GM10248 (cell line): ENCODE results near the gene SPTBN1.

ENCODE experiments used
- CTCF ChIA-PET: fragments of 300-600 bp; sonication (Branson Sonifier 250); formaldehyde crosslinking; extraction: SDS; loops from one replicate; lab custom pipeline; 2021; ENCODE audit warnings: antibody characterized with exemption; lab: Yijun Ruan, JAX
- POLR2A ChIA-PET: fragments of 350-650 bp; sonication (Branson Sonifier 250); formaldehyde crosslinking; extraction: SDS; loops from one replicate; lab custom pipeline; 2020; ENCODE audit warnings: antibody characterized with exemption; lab: Yijun Ruan, JAX
- DNase-seq: peaks from one replicate; pipeline ENCODE4 v3.0.0; 2012; ENCODE audit errors: extremely low spot score
- TF ChIP-seq, protein P1 (sequence below): IDR thresholded peaks from 2 replicates; pipeline ENCODE4 v1.5.1; 2012; ENCODE audit warnings: mild to moderate bottlenecking, low read depth; ENCODE audit errors: extremely low read depth, missing control alignments, control extremely low read depth

SPTBN1 gene

DNA sequence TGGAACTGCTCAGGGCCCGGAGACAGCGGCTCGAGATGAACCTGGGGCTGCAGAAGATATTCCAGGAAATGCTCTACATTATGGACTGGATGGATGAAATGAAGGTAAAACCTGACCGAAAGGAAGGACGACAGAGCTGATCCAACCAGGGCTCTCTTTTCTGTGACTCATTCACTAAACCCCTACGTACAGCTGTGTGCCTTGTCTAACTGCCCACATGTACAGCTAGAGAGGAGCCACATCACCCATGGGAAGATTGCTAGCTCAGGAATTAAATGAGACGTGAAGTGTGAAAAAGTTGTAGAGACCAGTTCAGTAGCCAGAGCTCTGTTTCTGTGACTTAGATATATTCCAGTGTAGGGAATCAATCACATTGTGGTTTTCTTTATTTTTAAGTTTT is 170.0 kb downstream of the SPTBN1 start:
- POLR2A ChIA-PET, result no interaction called here
- no peak for DNase-seq
- CTCF ChIA-PET, result interaction anchor here (1.2 to 3.6 kb wide), 5 partner anchors 7 to 518 kb away, joined by 3 to 16 read pairs (median 5); no protein-coding TSS in a partner anchor
- TF ChIP-seq, protein P1, sequence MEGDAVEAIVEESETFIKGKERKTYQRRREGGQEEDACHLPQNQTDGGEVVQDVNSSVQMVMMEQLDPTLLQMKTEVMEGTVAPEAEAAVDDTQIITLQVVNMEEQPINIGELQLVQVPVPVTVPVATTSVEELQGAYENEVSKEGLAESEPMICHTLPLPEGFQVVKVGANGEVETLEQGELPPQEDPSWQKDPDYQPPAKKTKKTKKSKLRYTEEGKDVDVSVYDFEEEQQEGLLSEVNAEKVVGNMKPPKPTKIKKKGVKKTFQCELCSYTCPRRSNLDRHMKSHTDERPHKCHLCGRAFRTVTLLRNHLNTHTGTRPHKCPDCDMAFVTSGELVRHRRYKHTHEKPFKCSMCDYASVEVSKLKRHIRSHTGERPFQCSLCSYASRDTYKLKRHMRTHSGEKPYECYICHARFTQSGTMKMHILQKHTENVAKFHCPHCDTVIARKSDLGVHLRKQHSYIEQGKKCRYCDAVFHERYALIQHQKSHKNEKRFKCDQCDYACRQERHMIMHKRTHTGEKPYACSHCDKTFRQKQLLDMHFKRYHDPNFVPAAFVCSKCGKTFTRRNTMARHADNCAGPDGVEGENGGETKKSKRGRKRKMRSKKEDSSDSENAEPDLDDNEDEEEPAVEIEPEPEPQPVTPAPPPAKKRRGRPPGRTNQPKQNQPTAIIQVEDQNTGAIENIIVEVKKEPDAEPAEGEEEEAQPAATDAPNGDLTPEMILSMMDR, result no peak

- no peak for DNase-seq
- TF ChIP-seq, protein P1, result no peak
- CTCF ChIA-PET, result interaction anchor here (1.0 to 3.6 kb wide), 2 partner anchors 11 to 23 kb away, joined by 3 to 16 read pairs; no protein-coding TSS in a partner anchor
- POLR2A ChIA-PET, result no interaction called here
Measured at GRCh38 chr2:54626884-54627283, 170.8 kb downstream of the SPTBN1 start.

GRCh38 chr2:54627973-54628372 is 171.8 kb downstream of the SPTBN1 start:
- DNase-seq, result no peak
- ChIA-PET POLR2A (no interaction called here), CTCF (interaction anchor here (0.7 to 1.1 kb wide), 3 partner anchors 12 to 106 kb away, joined by 3 to 4 read pairs (median 3); no protein-coding TSS in a partner anchor)
- TF ChIP-seq, protein P1, result no peak

GRCh38 chr2:54628418-54628817 is 172.3 kb downstream of the SPTBN1 start:
- DNase-seq, result no peak
- CTCF ChIA-PET, result interaction anchor here (0.8 to 1.3 kb wide), 5 partner anchors 12 to 106 kb away, joined by 3 to 4 read pairs (median 3); no protein-coding TSS in a partner anchor
- TF ChIP-seq, protein P1, result no peak
- POLR2A ChIA-PET, result no interaction called here

- ChIA-PET CTCF (interaction anchor here (0.8 to 1.3 kb wide), 4 partner anchors 12 to 105 kb away, joined by 3 to 4 read pairs (median 3); no protein-coding TSS in a partner anchor), POLR2A (no interaction called here)
- TF ChIP-seq, protein P1, result no peak
- no peak for DNase-seq
Measured at GRCh38 chr2:54628957-54629356, 172.8 kb downstream of the SPTBN1 start.

GRCh38 chr2:54629390-54629789 is 173.3 kb downstream of the SPTBN1 start:
- DNase-seq, result no peak
- TF ChIP-seq, protein P1, result no peak
- ChIA-PET CTCF (interaction anchor here (1.0 to 1.3 kb wide), 3 partner anchors 13 to 106 kb away, joined by 3 to 4 read pairs (median 3); no protein-coding TSS in a partner anchor), POLR2A (no interaction called here)
